ENCODE results near the gene SPRR1A.

Gene SPRR1A

DNA sequence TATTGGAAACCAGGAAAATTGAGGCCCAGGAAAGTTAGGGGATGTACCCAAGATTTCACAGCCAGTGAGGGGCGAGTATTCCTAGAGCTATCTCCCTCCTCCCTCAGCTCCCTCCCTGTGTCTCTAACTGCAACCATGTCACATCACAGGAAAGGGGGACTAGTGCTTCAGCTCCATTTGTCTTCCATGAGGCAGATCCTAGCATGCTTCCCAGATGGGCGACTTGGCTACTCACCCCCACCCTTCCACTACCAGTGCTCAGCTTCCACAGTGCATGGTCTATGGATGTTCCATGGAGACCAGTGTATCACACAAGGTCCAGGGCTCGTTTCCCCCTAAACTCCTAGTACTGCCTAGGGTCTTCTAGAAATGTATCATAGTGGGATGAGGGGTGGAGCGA is 18.0 kb upstream of the SPRR1A start:
- TF ChIP-seq, protein P1, sequence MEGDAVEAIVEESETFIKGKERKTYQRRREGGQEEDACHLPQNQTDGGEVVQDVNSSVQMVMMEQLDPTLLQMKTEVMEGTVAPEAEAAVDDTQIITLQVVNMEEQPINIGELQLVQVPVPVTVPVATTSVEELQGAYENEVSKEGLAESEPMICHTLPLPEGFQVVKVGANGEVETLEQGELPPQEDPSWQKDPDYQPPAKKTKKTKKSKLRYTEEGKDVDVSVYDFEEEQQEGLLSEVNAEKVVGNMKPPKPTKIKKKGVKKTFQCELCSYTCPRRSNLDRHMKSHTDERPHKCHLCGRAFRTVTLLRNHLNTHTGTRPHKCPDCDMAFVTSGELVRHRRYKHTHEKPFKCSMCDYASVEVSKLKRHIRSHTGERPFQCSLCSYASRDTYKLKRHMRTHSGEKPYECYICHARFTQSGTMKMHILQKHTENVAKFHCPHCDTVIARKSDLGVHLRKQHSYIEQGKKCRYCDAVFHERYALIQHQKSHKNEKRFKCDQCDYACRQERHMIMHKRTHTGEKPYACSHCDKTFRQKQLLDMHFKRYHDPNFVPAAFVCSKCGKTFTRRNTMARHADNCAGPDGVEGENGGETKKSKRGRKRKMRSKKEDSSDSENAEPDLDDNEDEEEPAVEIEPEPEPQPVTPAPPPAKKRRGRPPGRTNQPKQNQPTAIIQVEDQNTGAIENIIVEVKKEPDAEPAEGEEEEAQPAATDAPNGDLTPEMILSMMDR (IDR thresholded peaks at IDR 0.05; ENCODE audit: unreplicated experiment in 3 of 3): no peak
- Mint-ChIP-seq H3K4me1 (no peaks in the 10 kb centered on the region), H3K27ac (no peak overlapping the region), H3K36me3 (ENCODE audit: low read depth) (no peaks in the 10 kb centered on the region), H3K27me3 (ENCODE audit: low read depth) (no peaks in the 10 kb centered on the region), H3K4me3 (no peak overlapping the region), H3K9me3 (no peaks in the 10 kb centered on the region)

DNA sequence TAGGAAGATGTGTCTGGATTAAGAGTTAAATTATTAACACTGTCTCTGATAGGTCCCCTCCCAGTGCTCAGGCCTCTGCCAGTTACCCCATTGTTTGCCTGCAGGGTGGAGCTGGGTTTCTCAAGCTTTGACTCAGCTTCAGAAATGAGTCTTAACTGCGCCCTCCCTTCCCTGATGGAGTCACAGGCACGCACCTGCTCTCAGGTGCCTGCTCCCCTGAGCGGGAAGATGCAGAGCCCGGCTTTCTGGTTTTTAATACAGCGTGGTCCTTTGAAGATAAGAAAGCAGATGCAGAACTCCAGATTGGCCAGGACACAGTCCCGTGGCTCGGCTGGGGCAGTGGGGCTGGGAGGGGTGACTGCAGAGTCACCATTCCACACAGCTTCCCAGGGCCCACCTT is 16.7 kb upstream of the SPRR1A start:
- Mint-ChIP-seq H3K4me1 (no peaks in the 10 kb centered on the region), H3K36me3 (ENCODE audit: low read depth) (no peaks in the 10 kb centered on the region), H3K4me3 (no peak overlapping the region), H3K27me3 (ENCODE audit: low read depth) (no peaks in the 10 kb centered on the region), H3K27ac (no peak overlapping the region), H3K9me3 (no peaks in the 10 kb centered on the region)
- TF ChIP-seq, protein P1 (IDR thresholded peaks at IDR 0.05; ENCODE audit: unreplicated experiment in 3 of 3): no peak

DNA sequence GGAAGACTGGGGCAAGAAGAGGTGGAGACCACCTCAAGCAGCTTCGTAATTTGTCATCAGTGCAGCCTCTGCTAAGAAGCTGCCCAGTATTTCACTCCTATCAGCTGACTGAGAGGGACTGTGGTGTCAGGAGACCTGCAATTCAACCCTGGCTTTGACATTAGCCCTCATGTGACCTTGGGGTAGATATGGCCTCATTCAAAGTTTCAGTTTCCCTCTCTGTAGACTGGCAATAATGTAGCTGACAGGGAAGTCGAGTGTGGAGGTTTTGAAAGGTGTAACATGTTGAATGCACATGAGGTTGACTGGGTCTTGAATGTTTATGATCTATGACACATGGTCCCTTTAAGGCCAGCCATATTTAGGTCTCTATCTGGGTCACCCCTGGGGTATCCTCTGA is 15.6 kb upstream of the SPRR1A start:
- no peaks in the 10 kb centered on the region for H3K4me1 Mint-ChIP-seq
- no peak overlapping the region for H3K4me3 Mint-ChIP-seq
- no peaks in the 10 kb centered on the region for H3K27me3 Mint-ChIP-seq (ENCODE audit: low read depth)
- TF ChIP-seq, protein P1 (IDR thresholded peaks at IDR 0.05; ENCODE audit: unreplicated experiment in 3 of 3): no peak
- no peaks in the 10 kb centered on the region for H3K9me3 Mint-ChIP-seq
- H3K36me3 Mint-ChIP-seq (ENCODE audit: low read depth): no peaks in the 10 kb centered on the region
- H3K27ac Mint-ChIP-seq: no peak overlapping the region

DNA sequence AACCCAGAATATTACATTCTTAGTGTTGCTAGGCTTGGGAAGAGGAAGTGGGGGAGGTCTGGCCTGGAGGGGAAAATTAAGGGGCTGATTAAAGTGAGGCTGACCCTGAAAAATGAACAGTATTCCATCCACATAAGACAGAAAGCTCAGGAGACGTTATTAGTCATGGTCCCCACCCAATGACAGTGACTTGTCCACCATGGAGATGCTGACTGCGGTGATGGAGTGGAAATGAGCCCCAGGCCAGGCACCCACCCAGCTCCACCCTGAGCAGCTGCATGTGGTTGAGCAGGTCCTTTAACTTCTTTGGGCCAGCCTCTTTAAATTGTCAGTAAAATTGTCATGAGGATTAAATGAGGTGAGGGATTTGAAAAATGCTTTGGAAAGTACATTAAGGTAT is 14.8 kb upstream of the SPRR1A start:
- Mint-ChIP-seq H3K9me3 (no peaks in the 10 kb centered on the region), H3K4me1 (no peaks in the 10 kb centered on the region), H3K27me3 (ENCODE audit: low read depth) (no peaks in the 10 kb centered on the region), H3K27ac (no peak overlapping the region), H3K36me3 (ENCODE audit: low read depth) (no peaks in the 10 kb centered on the region), H3K4me3 (no peak overlapping the region)
- TF ChIP-seq, protein P1 (IDR thresholded peaks at IDR 0.05; ENCODE audit: unreplicated experiment in 3 of 3): no peak

DNA sequence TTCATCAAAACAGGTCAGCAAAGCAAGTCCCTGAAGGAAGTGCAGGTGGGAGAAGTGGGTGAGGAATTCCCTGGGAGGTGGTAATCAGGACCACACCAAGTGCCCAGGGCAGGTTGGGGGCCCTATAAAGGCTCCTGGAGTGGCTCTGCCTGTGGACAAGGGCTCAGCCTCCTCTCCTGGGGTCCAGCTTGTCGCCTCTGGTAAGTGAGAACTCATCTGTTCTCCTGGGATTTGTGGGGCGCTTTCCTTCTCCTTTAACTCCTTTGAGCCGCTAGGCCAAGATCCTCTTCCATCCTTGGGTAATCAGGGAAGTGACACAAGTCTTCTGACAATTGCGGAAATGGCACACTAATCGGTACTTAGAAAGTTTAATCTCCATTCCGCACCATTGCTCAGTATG is 13.4 kb upstream of the SPRR1A start, which contains the start of gene SPRR4:
TSS of gene SPRR4 (plus strand) at position 154 of the 400 bp plus-strand sequence. CDS start 1,243 bp downstream, outside the sequence.
- Mint-ChIP-seq H3K27ac (no peak within 1 kb of the TSS), H3K9me3 (no peaks in the 10 kb centered on the region), H3K36me3 (ENCODE audit: low read depth) (no peaks in the 10 kb centered on the region), H3K4me1 (no peaks in the 10 kb centered on the region), H3K4me3 (no peak within 1 kb of the TSS), H3K27me3 (ENCODE audit: low read depth) (no peaks in the 10 kb centered on the region)
- TF ChIP-seq, protein P1 (IDR thresholded peaks at IDR 0.05; ENCODE audit: unreplicated experiment in 3 of 3): no peak

DNA sequence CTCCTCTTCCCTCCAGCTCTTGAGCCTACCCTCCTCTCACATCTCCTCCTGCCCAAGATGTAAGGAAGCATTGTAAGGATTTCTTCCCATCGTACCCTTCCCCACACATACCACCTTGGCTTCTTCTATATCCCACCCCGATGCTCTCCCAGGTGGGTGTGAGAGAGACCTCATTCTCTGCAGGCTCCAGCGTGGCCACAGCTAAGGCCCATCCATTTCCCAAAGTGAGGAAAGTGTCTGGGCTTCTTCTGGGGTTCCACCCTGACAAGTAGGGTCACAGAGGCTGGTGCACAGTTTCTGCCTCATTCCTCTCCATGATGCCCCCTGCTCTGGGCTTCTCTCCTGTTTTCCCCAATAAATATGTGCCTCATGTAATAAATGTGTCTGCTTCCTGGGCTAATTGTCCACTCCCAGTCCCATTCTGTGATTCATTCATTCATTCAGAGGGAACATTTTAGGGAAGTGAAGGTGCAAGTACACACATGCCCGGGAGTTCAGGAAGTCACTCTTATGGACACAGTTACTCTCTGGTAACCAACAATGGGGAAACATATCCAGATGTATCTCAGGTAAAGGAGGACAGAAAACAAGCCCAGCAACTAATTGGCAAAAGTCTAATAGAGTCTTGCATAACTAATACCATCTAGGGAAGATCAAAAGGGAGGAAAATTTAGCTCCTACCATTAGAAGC is 11.5 kb upstream of the SPRR1A start:
- no peaks in the 10 kb centered on the region for H3K4me1 Mint-ChIP-seq

More for the DNA sequence above, 11.5 kb upstream of the SPRR1A start:
- no peaks in the 10 kb centered on the region for H3K27me3 Mint-ChIP-seq (ENCODE audit: low read depth)
- TF ChIP-seq, protein P1 (IDR thresholded peaks at IDR 0.05; ENCODE audit: unreplicated experiment in 3 of 3): no peak
- no peaks in the 10 kb centered on the region for H3K36me3 Mint-ChIP-seq (ENCODE audit: low read depth)
- no peak overlapping the region for H3K27ac Mint-ChIP-seq
- H3K4me3 Mint-ChIP-seq: no peak overlapping the region
- no peaks in the 10 kb centered on the region for H3K9me3 Mint-ChIP-seq

Data from nephron (organoid).